DOHH2 (cell line): ENCODE data around the gene MAPK11.

Source experiments
- EZH2phosphoT487 ChIP-seq: fragments of 200-600 bp; sonication (generic); IDR thresholded peaks from 2 replicates; pipeline ENCODE4 v1.6.1; 2017; ENCODE audit warnings: borderline replicate concordance, mild to moderate bottlenecking, antibody characterized with exemption, low read length, moderate library complexity, mixed read lengths
- TF ChIP-seq, protein P1 (sequence below): fragments of 200-600 bp; sonication (generic); IDR thresholded peaks from one replicate; pipeline ENCODE4 v1.5.1; 2014; ENCODE audit warnings: antibody characterized with exemption, mild to moderate bottlenecking, low read depth, low read length; ENCODE audit not compliant: poor library complexity, severe bottlenecking

DNA sequence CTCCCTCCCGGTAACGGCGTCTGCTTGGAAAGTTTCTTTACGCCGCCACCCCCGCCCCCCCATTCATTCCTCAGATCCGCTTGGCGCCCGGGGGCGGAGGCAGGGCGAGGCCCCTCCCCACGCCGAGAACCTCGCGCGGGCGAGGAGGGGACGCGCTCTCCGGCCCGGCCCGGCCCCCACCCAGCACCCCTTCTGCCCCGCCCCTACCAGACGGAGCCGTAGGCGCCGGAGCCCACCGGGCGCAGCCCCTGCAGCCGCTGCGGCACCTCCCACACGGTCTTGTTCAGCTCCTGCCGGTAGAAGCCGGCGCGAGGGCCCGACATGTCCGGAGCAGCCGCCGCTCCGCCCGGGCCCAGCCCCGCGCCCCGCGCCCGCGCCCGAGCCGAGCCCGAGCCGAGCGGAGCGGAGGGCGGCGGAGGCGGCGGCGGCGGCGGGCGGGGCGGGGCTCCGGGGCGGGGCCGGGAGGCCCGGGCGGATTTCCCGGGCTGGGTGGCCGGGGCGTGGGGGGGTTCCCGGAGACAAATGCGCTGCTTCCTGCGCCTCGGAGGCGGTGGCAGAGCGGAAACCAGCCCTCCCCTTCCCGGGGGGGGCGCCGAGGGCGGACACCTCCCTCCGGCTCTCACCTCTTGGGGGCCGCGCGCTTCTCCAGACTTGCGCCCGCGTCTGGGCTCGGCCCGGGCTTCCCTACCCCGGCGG is at the start of gene MAPK11:
- TF ChIP-seq, protein P1, sequence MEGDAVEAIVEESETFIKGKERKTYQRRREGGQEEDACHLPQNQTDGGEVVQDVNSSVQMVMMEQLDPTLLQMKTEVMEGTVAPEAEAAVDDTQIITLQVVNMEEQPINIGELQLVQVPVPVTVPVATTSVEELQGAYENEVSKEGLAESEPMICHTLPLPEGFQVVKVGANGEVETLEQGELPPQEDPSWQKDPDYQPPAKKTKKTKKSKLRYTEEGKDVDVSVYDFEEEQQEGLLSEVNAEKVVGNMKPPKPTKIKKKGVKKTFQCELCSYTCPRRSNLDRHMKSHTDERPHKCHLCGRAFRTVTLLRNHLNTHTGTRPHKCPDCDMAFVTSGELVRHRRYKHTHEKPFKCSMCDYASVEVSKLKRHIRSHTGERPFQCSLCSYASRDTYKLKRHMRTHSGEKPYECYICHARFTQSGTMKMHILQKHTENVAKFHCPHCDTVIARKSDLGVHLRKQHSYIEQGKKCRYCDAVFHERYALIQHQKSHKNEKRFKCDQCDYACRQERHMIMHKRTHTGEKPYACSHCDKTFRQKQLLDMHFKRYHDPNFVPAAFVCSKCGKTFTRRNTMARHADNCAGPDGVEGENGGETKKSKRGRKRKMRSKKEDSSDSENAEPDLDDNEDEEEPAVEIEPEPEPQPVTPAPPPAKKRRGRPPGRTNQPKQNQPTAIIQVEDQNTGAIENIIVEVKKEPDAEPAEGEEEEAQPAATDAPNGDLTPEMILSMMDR: no peak
- TF ChIP-seq EZH2phosphoT487: no peak
